ENCODE data around the gene SFXN3. TPM values are rescaled to one million over a fixed set of nuclear protein-coding genes. Genes with fewer than 3 reads are reported as not detected.

The SFXN3 gene
- total RNA-seq, 4 donors from 2014 or later, result 3.9 to 30.7 (median 9.4) TPM

GRCh38 chr10:101062232-101063049 lies 31.4 kb downstream of the SFXN3 start:
- no peak for DNase-seq
- peaks cover 0 to 54% (median 0%) of the 10 kb centered on the region in 4 donors for H3K27me3 ChIP-seq

GRCh38 chr10:101063050-101063525 lies 32.1 kb downstream of the SFXN3 start:
- WGBS, 2 donors, result 58 to 70% methylated on average over 4 to 8 of the region's 19 CpGs
- Histone ChIP-seq H3K27ac (peak overlapping the region in 1 of 4 donors; percentile 98), H3K9me3 (no peaks in the 10 kb centered on the region), H3K4me1 (peaks cover 49 to 74% (median 51%) of the 10 kb centered on the region in 3 donors), H3K4me3 (peak overlapping the region; percentile 16 to 97 (median 30)), H3K36me3 (no peaks in the 10 kb centered on the region), H3K27me3 (peaks cover 0 to 57% (median 0%) of the 10 kb centered on the region in 4 donors)
- intact Hi-C loops (cut with DNase I), result no loop called here
- DNase-seq, result no peak
- no peak for TF ChIP-seq POLR2A (IDR thresholded peaks at IDR 0.05)
- no peak for TF ChIP-seq CTCF (IDR thresholded peaks at IDR 0.05)

More at GRCh38 chr10:101062232-101063049, 31.4 kb downstream of the SFXN3 start:
- H3K36me3 ChIP-seq, result no peaks in the 10 kb centered on the region
- H3K4me3 ChIP-seq, result peak overlapping the region; percentile 16 to 97 (median 51)
- H3K4me1 ChIP-seq, result peaks cover 46 to 70% (median 49%) of the 10 kb centered on the region in 3 donors
- WGBS, 2 donors, result 19 to 90% methylated on average over 5 to 17 of the region's 63 CpGs
- H3K27ac ChIP-seq, result peak overlapping the region in 3 of 4 donors; percentile 98 to 100 (median 99)
- intact Hi-C loops (cut with DNase I), result no loop called here
- TF ChIP-seq POLR2A (IDR thresholded peaks at IDR 0.05) (no peak), CTCF (IDR thresholded peaks at IDR 0.05) (peak; percentile 28 to 67 (median 55))
- no peaks in the 10 kb centered on the region for H3K9me3 ChIP-seq

- no peak for TF ChIP-seq CTCF (IDR thresholded peaks at IDR 0.05)
- no peak for TF ChIP-seq POLR2A (IDR thresholded peaks at IDR 0.05)
- Histone ChIP-seq H3K4me1 (peaks cover 49 to 74% (median 51%) of the 10 kb centered on the region in 3 donors), H3K27me3 (peaks cover 0 to 57% (median 0%) of the 10 kb centered on the region in 4 donors), H3K4me3 (no peak overlapping the region), H3K27ac (no peak overlapping the region), H3K36me3 (no peaks in the 10 kb centered on the region), H3K9me3 (no peaks in the 10 kb centered on the region)
- no peak for DNase-seq
- intact Hi-C loops (cut with DNase I), result no loop called here
- 75 to 85% methylated on average over 8 to 11 of the region's 15 CpGs for WGBS, 2 donors
These were observed 32.7 kb downstream of the SFXN3 start for GRCh38 chr10:101063548-101064414.

- Histone ChIP-seq H3K4me1 (peaks cover 49 to 70% (median 50%) of the 10 kb centered on the region in 3 donors), H3K4me3 (no peak overlapping the region), H3K9me3 (no peaks in the 10 kb centered on the region), H3K36me3 (no peaks in the 10 kb centered on the region), H3K27ac (no peak overlapping the region), H3K27me3 (peaks cover 0 to 57% (median 0%) of the 10 kb centered on the region in 4 donors)
- 50 to 90% methylated on average over 1 to 9 of the region's 9 CpGs for WGBS, 2 donors
- intact Hi-C loops (cut with DNase I), result no loop called here
- TF ChIP-seq CTCF (IDR thresholded peaks at IDR 0.05) (no peak), POLR2A (IDR thresholded peaks at IDR 0.05) (no peak)
- no peak for DNase-seq
These were observed 33.5 kb downstream of the SFXN3 start for GRCh38 chr10:101064415-101065030.

All from esophagus squamous epithelium (tissue), 5 donors.